H9 (cell line): ENCODE results near the gene ARHGEF6. TPM values are rescaled to one million over a fixed set of nuclear protein-coding genes. Genes with fewer than 3 reads are reported as not detected.

Experiments
- DNase-seq: peaks from one replicate; pipeline ENCODE4 v3.0.0-alpha.2; 2017
- H2AFZ ChIP-seq: one replicate; pipeline ENCODE4 v1.6.1; 2013; ENCODE audit warnings: mild to moderate bottlenecking, low read length, control low read depth, moderate library complexity
- H2AK5ac ChIP-seq: 2 replicates; pipeline ENCODE4 v1.6.1; 2013; ENCODE audit warnings: low read length, control low read depth, mixed read lengths; ENCODE audit not compliant: insufficient read length
- H2BK120ac ChIP-seq: one replicate; pipeline ENCODE4 v1.6.1; 2013; ENCODE audit warnings: low read depth, mild to moderate bottlenecking, low read length, control low read depth, inconsistent platforms; ENCODE audit not compliant: poor library complexity, severe bottlenecking
- H2BK12ac ChIP-seq: 2 replicates; pipeline ENCODE4 v1.6.1; 2013; ENCODE audit warnings: low read length, control low read depth, mixed read lengths, low read depth; ENCODE audit not compliant: insufficient read length
- H2BK15ac ChIP-seq: 2 replicates; pipeline ENCODE4 v1.6.1; 2013; ENCODE audit warnings: low read depth, low read length, control low read depth
- H2BK20ac ChIP-seq: one replicate; pipeline ENCODE4 v1.6.1; 2013; ENCODE audit warnings: low read depth, mild to moderate bottlenecking, low read length, control low read depth, inconsistent platforms; ENCODE audit not compliant: poor library complexity, severe bottlenecking
- H2BK5ac ChIP-seq: 2 replicates; pipeline ENCODE4 v1.6.1; 2013; ENCODE audit warnings: low read length, control low read depth, mixed read lengths; ENCODE audit not compliant: insufficient read length
- H3K14ac ChIP-seq: 2 replicates; pipeline ENCODE4 v1.6.1; 2013; ENCODE audit warnings: low read length, control low read depth; ENCODE audit not compliant: insufficient read depth
- H3K18ac ChIP-seq: 2 replicates; pipeline ENCODE4 v1.6.1; 2013; ENCODE audit warnings: low read depth, mild to moderate bottlenecking, mixed read lengths, low read length, control low read depth; ENCODE audit not compliant: insufficient read length
- H3K23ac ChIP-seq: 2 replicates; pipeline ENCODE4 v1.6.1; 2013; ENCODE audit warnings: low read length, control low read depth, mixed read lengths, low read depth; ENCODE audit not compliant: insufficient read length
- H3K23me2 ChIP-seq: 2 replicates; pipeline ENCODE4 v1.6.1; 2013; ENCODE audit warnings: low read depth, mild to moderate bottlenecking, mixed read lengths, low read length, control low read depth; ENCODE audit not compliant: insufficient read length, poor library complexity, severe bottlenecking
- H3K27ac ChIP-seq: 2 replicates; pipeline ENCODE4 v1.5.1; 2013; ENCODE audit warnings: low read length, control low read depth, mixed read lengths, low read depth; ENCODE audit not compliant: insufficient read length
- H3K27me3 ChIP-seq: 2 replicates; pipeline ENCODE4 v1.6.1; 2013; ENCODE audit warnings: low read length, control low read depth, inconsistent platforms; ENCODE audit not compliant: insufficient read depth
- H3K4ac ChIP-seq: 2 replicates; pipeline ENCODE4 v1.6.1; 2013; ENCODE audit warnings: low read depth, mild to moderate bottlenecking, control low read depth, inconsistent platforms, low read length, moderate library complexity
- H3K4me1 ChIP-seq: 2 replicates; pipeline ENCODE4 v1.6.1; 2013; ENCODE audit warnings: low read length, control low read depth, inconsistent platforms; ENCODE audit not compliant: insufficient read depth
- H3K4me2 ChIP-seq: 2 replicates; pipeline ENCODE4 v1.6.1; 2013; ENCODE audit warnings: low read length, control low read depth, mixed read lengths; ENCODE audit not compliant: insufficient read length, insufficient read depth
- H3K56ac ChIP-seq: 2 replicates; pipeline ENCODE4 v1.6.1; 2013; ENCODE audit warnings: low read depth, mild to moderate bottlenecking, mixed read lengths, low read length, control low read depth; ENCODE audit not compliant: insufficient read length
- H3K79me1 ChIP-seq: 2 replicates; pipeline ENCODE4 v1.6.1; 2013; ENCODE audit warnings: low read depth, mild to moderate bottlenecking, moderate library complexity, low read length, control low read depth, inconsistent platforms; ENCODE audit not compliant: insufficient read depth, poor library complexity, severe bottlenecking
- H3K79me2 ChIP-seq: 2 replicates; pipeline ENCODE4 v1.6.1; 2013; ENCODE audit warnings: low read length, control low read depth, inconsistent platforms; ENCODE audit not compliant: insufficient read depth
- H3K9ac ChIP-seq: 2 replicates; pipeline ENCODE4 v1.6.1; 2013; ENCODE audit warnings: low read length, control low read depth, mixed read lengths; ENCODE audit not compliant: insufficient read length; ENCODE audit errors: extremely low read depth
- H3K9me3 ChIP-seq: one replicate; pipeline ENCODE4 v1.6.1; 2013; ENCODE audit warnings: low read depth, low read length, inconsistent platforms; ENCODE audit not compliant: control insufficient read depth
- H3T11ph ChIP-seq: one replicate; pipeline ENCODE4 v1.6.1; 2013; ENCODE audit warnings: mild to moderate bottlenecking, low read length, control low read depth, inconsistent platforms
- H4K20me1 ChIP-seq: one replicate; pipeline ENCODE4 v1.6.1; 2013; ENCODE audit not compliant: control insufficient read depth, insufficient read length, insufficient read depth
- H4K5ac ChIP-seq: 2 replicates; pipeline ENCODE4 v1.6.1; 2013; ENCODE audit warnings: low read depth, mild to moderate bottlenecking, mixed read lengths, low read length, control low read depth; ENCODE audit not compliant: insufficient read length
- H4K8ac ChIP-seq: replicated peaks from 2 replicates; pipeline ENCODE4 v1.6.1; 2013; ENCODE audit warnings: low read length, control low read depth, mixed read lengths, low read depth; ENCODE audit not compliant: insufficient read length
- H4K91ac ChIP-seq: 2 replicates; pipeline ENCODE4 v1.6.1; 2013; ENCODE audit warnings: low read depth, mild to moderate bottlenecking, moderate library complexity, mixed read lengths, low read length, control low read depth; ENCODE audit not compliant: insufficient read length
- H3K27ac Mint-ChIP-seq, 3 experiments: 2 replicates in 2 of 3; 3 replicates in 1 of 3; pipeline ENCODE4 v1.8.0; 2020 to 2021; ENCODE audit warnings: mixed read lengths in 3 of 3, mild to moderate bottlenecking in 1 of 3, moderate library complexity in 1 of 3
- H3K27me3 Mint-ChIP-seq: 2 replicates; pipeline ENCODE4 v1.8.0; 2021; ENCODE audit warnings: low read depth, mild to moderate bottlenecking, moderate library complexity, mixed read lengths
- H3K36me3 Mint-ChIP-seq, 3 experiments: 2 replicates in 2 of 3; 3 replicates in 1 of 3; pipeline ENCODE4 v1.8.0; 2020 to 2021; ENCODE audit warnings: low read depth in 3 of 3, mixed read lengths in 3 of 3; ENCODE audit not compliant: insufficient read depth in 1 of 3
- H3K4me1 Mint-ChIP-seq, 2 experiments: 2 replicates each; pipeline ENCODE4 v1.8.0; 2020; ENCODE audit warnings: mixed read lengths in 2 of 2
- H3K4me3 Mint-ChIP-seq, 2 experiments: 2 replicates in 1 of 2; 3 replicates in 1 of 2; pipeline ENCODE4 v1.8.0; 2020 to 2021; ENCODE audit warnings: mild to moderate bottlenecking in 2 of 2, mixed read lengths in 2 of 2, moderate library complexity in 1 of 2
- H3K9me3 Mint-ChIP-seq, 2 experiments: 2 replicates in 1 of 2; 3 replicates in 1 of 2; pipeline ENCODE4 v1.8.0; 2020; ENCODE audit warnings: mild to moderate bottlenecking in 2 of 2, mixed read lengths in 2 of 2, moderate library complexity in 1 of 2
- CTCF ChIP-seq: fragments of 200-600 bp; sonication (generic); conservative IDR thresholded peaks from 3 replicates; pipeline ENCODE4 v1.8.0; 2021; ENCODE audit warnings: antibody characterized with exemption, mild to moderate bottlenecking
- WGBS: extraction: QIAGEN DNeasy Blood & Tissue Kit; methylation state at CpG from one replicate; pipeline ENCODE4 v1.1.7; 2013; ENCODE audit warnings: missing lambda C conversion rate, low lambda C conversion rate, mixed read lengths; ENCODE audit not compliant: insufficient read length; ENCODE audit errors: extremely low coverage; 5-methylcytosine and 5-hydroxymethylcytosine counted together
- total RNA-seq: library from RNA; stranded (reverse); gene quantifications from 2 replicates; pipeline ENCODE4 v1.2.1, GENCODE V29; 2021

ARHGEF6 gene
- total RNA-seq, 1 experiment from 2014 or later = 3.6 TPM

GRCh38 chrX:136691028-136691809 is 89.5 kb downstream of the ARHGEF6 start:
- Histone ChIP-seq H4K5ac (no peak overlapping the region), H3K14ac (no peak overlapping the region), H3K56ac (no peak overlapping the region), H3K23me2 (no peaks in the 10 kb centered on the region), H2BK15ac (no peak overlapping the region), H3K27ac (no peak overlapping the region), H2BK120ac (no peak overlapping the region), H3K27me3 (no peaks in the 10 kb centered on the region), H2AFZ (no peak overlapping the region), H3K4me1 (peaks cover 3% of the 10 kb centered on the region; the same call in 1 of the 2 replicates), H3K23ac (no peak overlapping the region), H2AK5ac (no peak overlapping the region), H3K79me1 (no peaks in the 10 kb centered on the region), H2BK5ac (no peak overlapping the region), H3K9ac (no peak overlapping the region), H4K91ac (no peak overlapping the region), H3K18ac (no peak overlapping the region), H3K79me2 (no peaks in the 10 kb centered on the region), H2BK12ac (no peak overlapping the region), H4K8ac (no peak overlapping the region), H4K20me1 (no peaks in the 10 kb centered on the region), H3K9me3 (peaks cover 23% of the 10 kb centered on the region), H3T11ph (no peak overlapping the region), H3K4ac (no peak overlapping the region), H2BK20ac (no peak overlapping the region), H3K4me2 (no peak overlapping the region)
- Mint-ChIP-seq H3K27ac (no peak overlapping the region), H3K27me3 (no peaks in the 10 kb centered on the region; the same call in 1 of the 2 replicates), H3K9me3 (peaks cover 28 to 51% of the 10 kb centered on the region in 2 experiments), H3K4me1 (peaks cover 21 to 25% of the 10 kb centered on the region in 2 experiments), H3K36me3 (peaks cover 0 to 3% (median 0%) of the 10 kb centered on the region in 3 experiments; a peak in 2 of 7 replicates), H3K4me3 (no peak overlapping the region)
- DNase-seq = no peak
- WGBS = no CpG with 5 or more reads among the region's 3 CpGs
- TF ChIP-seq CTCF = no peak
